AG10803 (cell line): ENCODE results near the gene ELOVL2.
"Not testable (repeated sequence)": the region's sequence is repeated elsewhere in the genome, so short reads cannot be mapped to it uniquely, and the experiment has no call there.

Experiments
- DNase-seq: peaks from one replicate; pipeline ENCODE4 v3.0.0; 2010; ENCODE audit warnings: low read depth
- H3K4me3 ChIP-seq: 2 replicates; pipeline ENCODE4 v1.5.1; 2011; ENCODE audit warnings: mild to moderate bottlenecking, low read length, control low read depth
- TF ChIP-seq, protein P1 (sequence below): conservative IDR thresholded peaks from 2 replicates; pipeline ENCODE4 v1.5.1; 2011; ENCODE audit warnings: mild to moderate bottlenecking, low read length, control low read depth, inconsistent platforms

ELOVL2 gene

DNA sequence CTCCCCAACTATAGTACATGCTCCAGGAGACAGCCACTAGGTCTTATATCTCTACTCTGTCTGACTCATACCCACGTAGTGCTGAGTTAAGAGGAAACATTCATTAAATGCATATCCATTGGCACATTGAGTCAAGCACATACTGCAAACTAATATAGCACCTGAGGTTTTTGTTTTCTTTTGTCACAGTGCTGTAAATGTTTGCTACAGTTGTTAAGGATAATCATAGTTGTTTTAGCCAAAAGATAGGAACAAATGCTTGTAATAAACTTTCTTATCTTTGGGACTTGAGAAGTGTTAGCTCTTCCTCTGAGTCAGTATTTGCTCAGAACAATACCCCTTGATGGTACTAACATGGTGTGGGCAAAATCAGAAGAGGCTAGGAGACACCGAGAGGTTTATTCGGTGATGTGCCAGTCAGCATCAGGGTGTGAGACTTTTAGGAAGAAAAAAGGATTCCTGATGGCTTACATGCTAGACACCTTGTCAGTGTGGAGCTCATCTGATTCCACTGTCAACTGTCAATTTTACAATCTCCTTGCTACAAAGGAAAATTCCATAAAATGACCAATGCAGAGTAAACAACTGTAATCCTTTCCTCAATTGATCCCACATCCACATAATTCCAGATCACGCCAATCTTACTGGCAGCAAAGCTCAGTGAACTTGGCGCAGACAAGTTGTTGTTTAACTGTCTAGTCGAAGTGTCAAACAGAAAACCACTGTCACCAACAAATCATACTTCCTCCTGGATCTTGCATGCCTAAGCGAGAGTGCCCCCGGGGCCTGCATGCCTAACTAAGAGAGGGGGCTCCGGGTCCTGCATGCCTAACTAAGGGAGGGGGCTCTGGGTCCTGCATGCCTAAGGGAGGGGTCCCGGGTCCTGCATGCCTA lies 36.1 kb downstream of the ELOVL2 start:
- DNase-seq: no peak
- no peak overlapping the region for H3K4me3 ChIP-seq
- TF ChIP-seq, protein P1, sequence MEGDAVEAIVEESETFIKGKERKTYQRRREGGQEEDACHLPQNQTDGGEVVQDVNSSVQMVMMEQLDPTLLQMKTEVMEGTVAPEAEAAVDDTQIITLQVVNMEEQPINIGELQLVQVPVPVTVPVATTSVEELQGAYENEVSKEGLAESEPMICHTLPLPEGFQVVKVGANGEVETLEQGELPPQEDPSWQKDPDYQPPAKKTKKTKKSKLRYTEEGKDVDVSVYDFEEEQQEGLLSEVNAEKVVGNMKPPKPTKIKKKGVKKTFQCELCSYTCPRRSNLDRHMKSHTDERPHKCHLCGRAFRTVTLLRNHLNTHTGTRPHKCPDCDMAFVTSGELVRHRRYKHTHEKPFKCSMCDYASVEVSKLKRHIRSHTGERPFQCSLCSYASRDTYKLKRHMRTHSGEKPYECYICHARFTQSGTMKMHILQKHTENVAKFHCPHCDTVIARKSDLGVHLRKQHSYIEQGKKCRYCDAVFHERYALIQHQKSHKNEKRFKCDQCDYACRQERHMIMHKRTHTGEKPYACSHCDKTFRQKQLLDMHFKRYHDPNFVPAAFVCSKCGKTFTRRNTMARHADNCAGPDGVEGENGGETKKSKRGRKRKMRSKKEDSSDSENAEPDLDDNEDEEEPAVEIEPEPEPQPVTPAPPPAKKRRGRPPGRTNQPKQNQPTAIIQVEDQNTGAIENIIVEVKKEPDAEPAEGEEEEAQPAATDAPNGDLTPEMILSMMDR: no peak

DNA sequence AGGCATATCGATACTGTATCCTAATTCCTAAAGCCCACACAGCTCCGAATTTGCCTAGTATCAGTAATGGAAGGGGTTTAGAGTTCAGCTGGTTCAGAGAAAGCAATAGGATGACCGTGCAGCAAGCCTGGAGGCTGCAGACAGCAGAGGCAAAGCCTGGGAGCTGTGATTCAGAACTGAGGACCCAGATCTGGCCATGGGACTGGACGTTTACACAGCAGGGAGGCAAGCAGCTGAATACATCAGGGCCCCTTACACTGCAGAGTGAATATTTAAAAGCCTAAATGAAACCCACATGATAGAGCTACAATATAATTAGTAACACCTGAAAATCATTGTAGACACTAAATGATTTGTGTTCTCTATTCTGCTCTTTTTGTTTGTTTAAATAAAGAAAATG lies 38.0 kb downstream of the ELOVL2 start:
- DNase-seq: no peak
- TF ChIP-seq, protein P1: no peak
- no peak overlapping the region for H3K4me3 ChIP-seq

DNA sequence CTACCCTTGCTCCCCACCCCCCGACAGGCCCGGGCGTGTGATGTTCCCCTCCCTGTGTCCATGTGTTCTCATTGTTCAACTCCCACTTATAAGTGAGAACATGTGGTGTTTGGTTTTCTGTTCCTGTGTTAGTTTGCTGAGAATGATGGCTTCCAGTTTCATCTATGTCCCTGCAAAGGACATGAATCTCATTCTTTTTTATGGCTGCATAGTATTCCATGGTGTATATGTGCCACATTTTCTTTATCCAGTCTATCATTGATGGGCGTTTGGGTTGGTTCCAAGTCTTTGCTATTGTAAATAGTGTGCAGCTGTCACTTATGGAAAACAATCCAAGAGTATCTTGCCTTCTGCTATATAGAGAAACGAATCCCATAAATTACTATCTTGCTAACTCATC lies 40.8 kb downstream of the ELOVL2 start:
- not testable (repeated sequence) for H3K4me3 ChIP-seq, DNase-seq

DNA sequence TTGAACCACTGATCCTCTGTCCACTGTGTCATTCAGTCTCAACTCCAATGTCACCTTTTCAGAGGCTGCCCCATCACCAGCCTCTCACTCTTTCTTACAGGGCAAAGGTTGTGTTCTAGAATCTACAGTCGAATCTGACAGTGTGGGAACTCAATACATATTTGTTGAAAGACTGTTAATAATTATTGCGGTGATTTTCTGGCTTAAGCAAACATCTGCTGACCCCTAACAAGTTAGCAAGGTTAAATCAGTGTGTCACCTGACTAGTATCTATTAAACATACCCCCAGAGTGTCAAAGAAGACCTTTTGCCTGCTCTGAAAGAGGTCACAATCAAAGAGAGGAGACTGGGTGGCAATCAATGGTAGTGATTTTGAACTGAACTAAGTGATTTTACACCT lies 41.9 kb downstream of the ELOVL2 start:
- no peak overlapping the region for H3K4me3 ChIP-seq
- TF ChIP-seq, protein P1: no peak
- no peak for DNase-seq

DNA sequence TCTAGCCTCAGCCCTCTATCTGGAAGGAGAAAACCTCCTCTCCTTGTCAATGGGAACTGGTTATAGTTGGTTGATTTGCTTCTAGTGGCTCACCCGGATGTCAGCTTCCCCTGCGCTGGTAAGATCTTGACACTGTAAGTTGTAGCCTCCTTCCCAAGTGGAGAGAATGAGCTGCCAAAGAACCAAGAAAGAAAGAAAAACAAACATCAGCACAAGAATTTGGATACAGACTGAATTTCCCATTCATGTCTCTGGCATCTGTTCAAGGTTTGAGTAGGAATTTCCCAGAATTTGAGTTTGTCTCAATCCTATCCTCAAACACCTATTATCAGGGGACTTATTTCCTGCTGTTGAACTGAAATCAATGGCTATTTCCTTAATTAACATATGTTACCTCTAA lies 44.1 kb downstream of the ELOVL2 start:
- H3K4me3 ChIP-seq: no peak overlapping the region
- DNase-seq: peak; percentile 16
- TF ChIP-seq, protein P1: no peak

DNA sequence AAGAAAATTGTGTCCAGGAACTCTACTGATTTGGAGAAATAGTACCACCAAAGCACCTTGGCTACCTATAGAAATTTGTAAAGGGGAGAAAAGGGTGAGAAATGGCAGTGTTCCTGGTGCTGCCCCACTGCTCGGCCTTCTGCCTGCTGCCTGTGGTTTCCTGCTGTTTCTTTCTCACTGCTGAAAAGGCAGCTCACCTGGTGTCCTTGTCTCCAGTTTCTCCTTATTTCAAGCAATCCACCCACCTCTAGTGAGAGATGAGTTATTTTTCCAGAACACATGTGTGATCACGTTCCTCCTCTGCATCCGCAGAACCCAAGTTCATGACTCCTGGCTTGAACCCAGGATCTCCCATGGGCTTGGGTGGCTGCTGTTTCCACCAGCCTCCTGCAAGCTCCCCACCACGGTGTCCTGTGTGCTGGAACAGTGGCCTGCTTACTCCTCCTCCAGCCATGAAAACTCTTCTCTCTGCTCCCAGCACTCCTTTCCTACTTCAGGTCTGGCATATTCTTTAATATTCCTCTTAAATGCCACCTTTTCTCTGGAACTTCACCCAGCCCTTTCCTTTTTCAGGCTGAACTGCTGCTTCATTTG lies 48.9 kb downstream of the ELOVL2 start:
- no peak overlapping the region for H3K4me3 ChIP-seq
- TF ChIP-seq, protein P1: no peak
- DNase-seq: no peak

DNA sequence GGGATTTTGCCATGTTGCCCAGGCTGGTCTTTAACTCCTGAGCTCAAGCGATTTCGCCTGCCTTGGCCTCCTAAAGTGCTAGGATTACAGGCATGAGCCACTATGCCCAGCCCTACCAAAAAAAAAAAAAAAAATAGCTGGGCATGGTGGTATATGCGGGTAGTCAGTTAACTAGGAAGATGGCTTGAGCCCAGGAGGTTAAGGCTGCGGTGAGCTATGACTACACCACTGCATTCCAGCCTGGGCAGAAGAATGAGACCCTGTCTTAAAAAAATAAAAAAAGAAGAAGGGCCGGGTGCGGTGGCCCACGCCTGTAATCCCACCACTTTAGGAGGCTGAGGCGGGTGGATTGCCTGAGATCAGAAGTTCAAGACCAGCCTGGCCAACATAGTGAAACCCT lies 50.2 kb downstream of the ELOVL2 start:
- TF ChIP-seq, protein P1: no peak
- no peak for DNase-seq
- no peak overlapping the region for H3K4me3 ChIP-seq
